ENCODE data around the gene NOTCH2NLA.
"Not testable (repeated sequence)": the region's sequence is repeated elsewhere in the genome, so short reads cannot be mapped to it uniquely, and the experiment has no call there.

The NOTCH2NLA gene
- 1.4 to 7.9 (median 2.3) reads per million in 3 experiments for total RNA-seq

DNA sequence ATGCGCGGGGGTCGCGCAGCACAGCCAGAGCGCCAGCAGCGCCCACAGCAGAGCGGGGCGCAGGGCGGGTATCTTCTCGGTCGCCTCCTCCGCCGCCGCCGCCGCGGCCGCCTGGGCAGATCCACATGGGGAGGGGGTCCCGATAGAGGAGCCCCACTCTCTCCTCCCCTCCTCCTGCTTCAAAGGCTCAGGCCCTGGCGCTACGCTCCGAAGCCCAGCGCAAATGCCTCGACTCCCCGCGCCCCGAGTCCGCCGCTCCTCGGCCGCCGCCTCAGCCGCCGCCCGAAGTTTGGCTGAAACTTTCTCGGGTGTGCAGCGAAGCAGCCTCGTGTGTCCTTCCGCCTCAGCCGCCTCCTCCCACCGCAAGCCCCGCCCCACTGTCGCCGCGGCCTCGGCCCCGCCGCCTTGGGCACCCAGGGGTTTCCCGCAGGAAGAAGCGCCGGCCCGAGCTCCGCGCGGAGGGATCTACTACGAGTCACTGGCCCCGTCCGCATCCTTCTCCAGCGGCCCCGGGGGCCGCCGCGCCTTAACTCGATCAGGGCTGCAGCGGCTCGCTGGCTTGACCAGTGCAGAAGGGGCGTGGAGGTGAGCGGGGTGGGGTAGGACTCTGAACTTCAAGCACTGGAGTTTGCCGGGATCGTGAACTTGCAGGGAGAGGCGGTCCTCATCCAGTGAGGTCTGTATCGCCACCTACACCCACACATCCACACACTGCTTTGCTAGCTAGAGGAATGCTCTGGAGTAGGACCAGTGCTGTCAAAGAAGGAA is at the start of gene NOTCH2NLA:
Gene NOTCH2NLA, minus strand, starts transcription at position 312 of the 768 bp plus-strand sequence. CDS start 39,684 bp downstream, outside the sequence.
- peak; percentile 70 for DNase-seq

DNA sequence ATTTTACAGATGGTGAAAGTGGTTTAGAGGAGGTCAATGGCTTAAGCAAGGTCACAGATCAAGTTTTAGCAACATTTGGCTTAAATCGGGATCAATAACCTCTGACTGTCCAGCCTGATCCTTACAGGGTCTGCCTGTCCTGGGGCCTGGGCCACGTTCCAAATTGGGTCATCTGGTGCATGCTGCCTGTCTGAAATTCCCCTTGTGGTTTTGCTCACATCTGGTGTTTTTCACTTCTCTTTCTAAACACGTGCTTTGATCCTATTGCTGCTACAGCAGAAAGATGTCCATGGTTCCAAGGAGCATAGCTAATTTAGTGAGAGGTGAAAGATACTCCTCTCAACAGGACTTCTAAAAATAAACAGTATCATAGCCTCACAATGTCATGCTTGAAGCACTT is 49.5 kb upstream of the NOTCH2NLA start:
- DNase-seq: not testable (repeated sequence)

DNA sequence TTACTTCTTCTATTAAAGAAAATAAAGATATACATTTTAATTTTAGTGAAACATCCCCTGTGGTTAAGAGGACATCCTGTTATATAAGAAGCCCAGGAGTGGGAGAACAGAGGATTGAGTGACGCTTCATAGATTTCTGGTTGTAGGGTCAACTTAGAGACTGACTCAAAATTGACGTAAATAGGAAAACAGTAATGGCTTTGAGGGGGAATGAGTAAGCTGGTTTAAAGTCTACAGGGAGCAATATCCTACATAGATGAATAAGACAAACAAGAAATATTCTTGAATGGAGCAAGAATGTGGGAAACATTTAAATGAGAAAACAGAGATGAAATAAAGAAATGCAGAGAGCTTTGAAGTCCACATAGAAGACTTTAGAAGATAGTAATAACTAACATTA is 48.3 kb upstream of the NOTCH2NLA start:
- not testable (repeated sequence) for DNase-seq

DNA sequence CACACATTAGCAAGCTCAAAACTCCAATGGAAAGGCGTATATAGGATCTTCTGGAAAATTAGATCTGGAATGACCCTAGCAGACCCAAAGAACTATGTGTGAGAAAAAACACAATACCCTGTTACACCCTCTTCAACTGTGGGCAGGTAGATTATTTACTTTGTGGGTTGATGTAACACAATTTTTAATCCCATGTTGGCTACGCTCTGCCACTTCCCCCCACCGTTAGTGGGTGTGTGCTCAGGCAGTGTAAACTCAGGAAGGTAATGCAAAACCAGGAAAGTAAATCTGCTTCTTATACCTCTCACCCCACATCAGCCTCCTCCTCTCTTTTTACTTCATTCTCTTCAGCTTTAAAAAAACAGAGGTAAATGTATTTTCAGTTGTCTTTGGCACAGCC is 45.3 kb upstream of the NOTCH2NLA start:
- not testable (repeated sequence) for DNase-seq

DNA sequence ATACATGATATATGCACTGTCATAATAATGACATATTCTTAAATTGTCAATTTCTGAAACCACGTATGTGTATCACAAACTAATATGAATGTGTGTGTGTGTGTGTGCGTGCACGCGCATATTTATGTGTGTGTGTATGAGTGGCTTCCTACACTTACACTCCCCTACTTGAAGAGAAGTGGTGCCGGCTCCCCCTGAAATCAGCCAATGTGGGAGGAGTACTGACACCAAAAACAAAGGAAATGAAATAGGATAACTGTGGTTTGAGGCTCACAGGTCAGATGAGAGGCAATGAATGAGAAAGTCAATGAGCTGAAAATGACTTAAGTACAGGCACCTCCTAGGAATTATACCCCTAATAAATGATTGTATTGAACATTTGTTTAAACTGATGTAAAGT is 44.4 kb upstream of the NOTCH2NLA start:
- DNase-seq: not testable (repeated sequence)

DNA sequence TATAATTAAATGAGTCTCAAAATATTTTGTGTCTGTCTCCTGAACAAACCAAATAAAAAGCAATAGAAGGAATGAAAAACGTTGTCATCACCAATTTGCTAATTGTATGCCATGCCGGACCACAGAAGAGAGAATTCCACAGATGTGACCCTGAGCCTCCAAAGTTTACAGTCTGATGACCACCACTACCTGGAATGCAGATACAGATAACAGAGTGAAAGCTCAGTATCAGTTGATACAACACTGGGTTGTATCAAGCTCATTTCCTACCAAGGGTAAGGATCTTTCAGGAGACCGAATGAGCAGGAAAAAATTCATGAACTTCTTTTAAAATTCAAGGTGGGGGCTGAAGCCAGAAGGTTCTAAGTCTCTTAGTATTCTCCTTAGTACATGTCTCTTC is 43.9 kb upstream of the NOTCH2NLA start:
- DNase-seq: not testable (repeated sequence)

DNA sequence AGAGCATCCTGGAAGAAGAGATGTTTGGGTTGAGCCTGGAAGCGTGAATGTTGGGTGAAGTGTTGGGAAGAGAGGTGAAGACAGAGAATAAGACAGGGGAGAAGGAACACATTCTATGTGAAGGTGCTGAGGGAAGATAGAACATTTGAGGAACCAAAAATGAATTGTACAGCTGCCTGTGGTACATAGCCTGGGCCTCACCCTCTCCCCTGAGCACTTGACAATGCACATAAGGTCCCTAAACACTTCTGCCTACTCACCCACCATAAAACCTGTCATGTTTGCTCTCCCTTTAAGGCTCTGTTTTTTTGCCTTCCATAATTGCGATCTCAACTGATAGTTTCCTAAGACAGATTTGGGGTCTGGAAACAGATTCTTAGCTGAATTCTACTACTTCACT is 43.2 kb upstream of the NOTCH2NLA start:
- DNase-seq: not testable (repeated sequence)

DNA sequence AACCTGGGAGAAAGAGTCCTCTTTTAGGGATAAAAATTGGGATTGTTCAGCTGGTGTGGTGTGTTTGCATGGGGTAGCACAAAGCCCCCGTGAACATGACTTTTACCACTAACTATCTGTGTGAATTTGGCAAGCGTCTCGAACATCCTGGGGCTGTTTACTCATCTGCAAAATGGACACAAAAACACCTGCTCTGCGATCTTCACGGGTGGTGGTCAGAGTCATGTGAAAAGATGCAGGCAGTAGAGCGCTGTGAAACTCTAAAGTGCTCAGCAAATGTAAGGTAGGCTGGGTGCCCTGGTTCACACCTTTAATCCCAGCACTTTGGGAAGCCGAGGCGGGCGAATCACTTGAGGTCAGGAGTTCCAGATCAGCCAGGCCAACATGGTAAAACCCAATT is 41.3 kb upstream of the NOTCH2NLA start:
- DNase-seq: not testable (repeated sequence)

DNA sequence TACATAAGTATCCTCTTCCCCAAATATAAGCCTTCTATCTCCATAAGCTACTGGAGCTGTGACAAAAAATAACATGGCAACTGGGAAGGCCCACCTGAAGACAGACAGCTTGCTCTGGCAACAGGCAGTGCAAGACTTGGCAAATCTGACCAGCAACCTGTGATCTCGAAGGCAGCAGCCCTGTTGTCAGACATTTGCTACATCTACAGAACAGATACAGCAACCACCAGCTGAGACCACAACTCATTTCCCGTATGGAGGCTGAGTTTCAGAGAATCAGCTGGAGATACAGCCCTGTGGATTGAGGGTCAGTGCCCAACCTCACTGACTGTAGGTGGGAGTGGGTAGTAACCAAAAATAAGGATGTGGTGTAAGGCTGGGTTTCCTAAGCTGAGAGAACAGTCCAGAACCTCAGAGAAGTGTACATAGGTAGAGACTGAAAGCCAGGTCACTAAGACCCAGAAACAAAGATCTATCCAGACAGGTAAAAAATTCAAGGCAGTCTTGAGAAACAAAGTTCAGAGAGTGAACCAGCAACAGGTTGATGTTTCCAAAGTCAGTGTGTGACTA is 37.4 kb upstream of the NOTCH2NLA start:
- not testable (repeated sequence) for DNase-seq

DNA sequence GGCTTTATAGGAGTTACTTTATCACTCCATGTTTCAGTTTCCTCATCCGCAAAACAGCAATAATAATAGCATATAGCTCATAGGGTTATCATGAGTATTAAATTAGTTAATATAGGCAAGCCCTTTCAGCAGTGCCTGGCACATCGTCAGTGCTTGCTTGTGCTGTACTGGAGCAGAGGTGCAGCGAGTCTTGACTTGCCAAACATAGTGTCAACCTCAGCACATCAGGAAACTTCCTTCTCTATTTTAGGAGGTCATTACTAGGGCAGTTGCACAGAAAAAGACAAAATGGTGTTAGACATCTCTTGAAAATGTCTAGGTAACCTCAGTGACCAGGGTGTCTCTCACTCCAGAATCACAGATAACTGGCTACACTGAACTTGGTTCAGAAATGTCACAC is 35.9 kb upstream of the NOTCH2NLA start:
- DNase-seq: not testable (repeated sequence)

DNA sequence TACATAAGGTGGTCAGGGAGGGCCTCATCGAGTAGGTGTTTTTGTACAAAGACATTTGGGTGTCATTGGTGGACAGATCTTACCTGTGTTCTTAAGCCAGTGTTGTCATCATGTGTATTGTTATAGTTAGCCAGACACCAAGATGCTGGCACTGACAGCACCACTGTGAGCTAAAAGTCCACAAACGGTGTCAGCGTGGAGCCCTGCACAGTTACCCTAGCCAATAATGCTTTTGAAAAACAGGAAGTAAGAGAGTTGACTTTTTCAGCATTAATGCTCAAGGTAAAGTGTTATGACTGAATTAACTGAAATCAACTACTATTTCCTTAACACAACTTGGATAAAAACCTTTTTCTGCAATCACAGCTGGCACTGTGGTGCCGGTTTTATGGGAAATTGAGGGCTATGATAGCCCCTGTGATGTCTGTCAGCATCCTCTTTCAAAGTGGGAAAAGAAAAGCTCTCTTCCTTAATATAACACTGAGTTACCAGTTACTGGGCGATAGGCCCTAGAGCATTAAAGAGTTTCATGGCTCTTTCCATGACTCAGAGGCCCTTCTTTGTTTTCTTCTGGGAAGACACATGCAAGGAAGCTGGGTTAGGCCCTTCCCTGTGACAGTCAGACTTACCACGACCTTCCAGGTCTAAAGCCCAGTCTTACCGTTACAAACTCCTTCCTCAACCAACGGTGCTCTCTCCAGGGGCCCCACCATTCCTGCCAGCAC is 31.3 kb upstream of the NOTCH2NLA start:
- not testable (repeated sequence) for DNase-seq

DNA sequence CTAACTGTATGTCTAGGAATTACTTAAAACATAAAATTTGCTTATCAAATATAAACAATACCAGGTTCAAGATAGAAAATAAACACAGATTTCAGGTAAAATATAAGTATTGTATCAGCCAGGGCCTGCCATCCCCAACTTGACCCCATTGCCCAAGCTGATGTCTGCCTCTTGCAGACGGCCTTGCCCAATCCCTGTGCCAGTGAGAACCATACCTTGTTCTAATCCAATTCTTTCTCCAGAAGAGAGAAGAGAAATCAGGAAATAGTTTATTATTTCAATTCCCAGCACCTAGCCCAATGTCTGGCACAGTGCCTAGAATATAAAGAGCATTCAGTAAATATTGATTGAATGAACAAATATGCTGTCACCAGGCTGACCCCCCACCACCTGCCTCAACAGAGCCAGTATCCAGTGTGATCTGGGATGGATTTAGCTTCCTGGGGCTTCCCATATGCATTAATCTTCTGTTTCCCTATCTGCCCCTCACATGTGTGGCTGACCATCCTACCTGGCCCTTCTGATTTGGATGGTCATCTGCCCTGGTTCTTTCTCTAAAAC is 29.3 kb upstream of the NOTCH2NLA start:
- not testable (repeated sequence) for DNase-seq

DNA sequence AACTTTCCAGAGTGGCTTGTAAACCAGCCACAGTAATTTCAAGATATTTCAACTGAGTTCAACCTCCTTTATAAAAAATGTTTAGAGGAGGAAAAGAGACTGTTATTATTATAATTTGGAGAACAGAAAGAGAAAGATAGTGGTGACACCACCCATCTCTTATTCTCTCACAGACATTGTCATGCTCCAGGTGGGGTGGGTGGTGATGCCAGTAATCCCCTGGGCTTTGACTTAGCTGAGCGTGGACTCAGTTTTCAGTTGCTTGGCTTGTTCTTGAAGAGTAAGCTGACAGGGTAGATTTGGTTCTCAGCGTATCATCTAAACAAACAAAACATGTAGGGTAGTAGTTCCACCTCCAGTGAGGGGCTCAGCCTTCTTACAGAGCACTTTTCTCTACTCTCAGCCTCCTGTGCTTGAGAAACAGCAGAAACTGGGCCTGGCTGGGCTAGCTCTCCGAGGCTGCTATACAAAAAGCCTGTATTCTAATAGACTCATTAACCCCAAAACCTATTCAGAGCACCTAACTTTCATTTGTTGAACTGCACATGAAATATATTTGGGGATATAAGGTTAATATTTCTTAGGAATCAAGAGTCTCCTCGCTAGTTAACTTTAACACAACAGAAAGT is 25.9 kb upstream of the NOTCH2NLA start:
- DNase-seq: not testable (repeated sequence)

DNA sequence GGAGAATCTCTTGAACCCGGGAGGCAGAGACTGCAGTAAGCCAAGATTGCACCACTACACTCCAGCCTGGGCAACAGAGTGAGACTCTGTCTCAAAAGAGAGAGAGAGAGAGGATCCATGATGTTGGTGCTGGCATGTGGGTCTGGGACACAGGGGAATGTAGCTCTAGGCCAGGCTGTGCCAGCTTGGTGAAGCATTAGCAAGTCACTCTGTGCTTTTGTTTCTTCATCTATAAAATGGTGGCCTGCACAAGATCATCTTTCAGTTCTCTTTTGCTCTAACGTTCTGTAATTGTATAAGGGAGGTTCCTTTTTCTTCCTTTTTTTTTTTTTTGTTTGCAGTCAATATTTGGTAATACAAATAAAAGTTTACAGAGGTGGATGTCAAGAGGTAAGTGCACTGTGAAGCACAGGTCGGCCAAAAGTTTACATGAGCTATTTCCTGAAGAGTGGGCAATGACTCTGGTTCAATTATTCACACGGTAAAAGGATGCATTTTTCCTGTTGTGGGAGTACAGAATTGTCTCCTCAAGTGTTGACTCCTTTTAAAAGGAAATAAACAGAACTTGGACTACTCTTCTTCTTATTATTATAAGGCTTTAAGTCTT is 24.5 kb upstream of the NOTCH2NLA start:
- DNase-seq: not testable (repeated sequence)

DNA sequence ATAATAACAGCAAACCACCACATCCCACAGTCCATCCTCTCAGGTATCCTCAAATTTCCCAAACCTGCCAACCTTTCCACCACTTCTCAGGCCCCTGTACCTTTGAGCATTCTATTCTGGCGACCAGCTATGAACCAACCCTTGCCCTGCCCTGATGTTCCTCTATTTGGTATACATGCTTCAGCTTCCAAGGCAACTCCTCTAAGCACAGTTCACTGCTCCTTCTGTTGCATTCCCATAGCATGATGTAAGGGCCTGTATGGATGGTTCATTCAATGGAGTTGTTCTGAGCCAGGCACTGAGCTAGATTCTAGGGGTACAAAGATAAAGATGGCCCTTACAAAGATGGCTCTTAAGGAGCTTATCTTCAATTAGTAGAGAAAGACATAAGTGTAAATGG is 22.7 kb upstream of the NOTCH2NLA start:
- not testable (repeated sequence) for DNase-seq

DNA sequence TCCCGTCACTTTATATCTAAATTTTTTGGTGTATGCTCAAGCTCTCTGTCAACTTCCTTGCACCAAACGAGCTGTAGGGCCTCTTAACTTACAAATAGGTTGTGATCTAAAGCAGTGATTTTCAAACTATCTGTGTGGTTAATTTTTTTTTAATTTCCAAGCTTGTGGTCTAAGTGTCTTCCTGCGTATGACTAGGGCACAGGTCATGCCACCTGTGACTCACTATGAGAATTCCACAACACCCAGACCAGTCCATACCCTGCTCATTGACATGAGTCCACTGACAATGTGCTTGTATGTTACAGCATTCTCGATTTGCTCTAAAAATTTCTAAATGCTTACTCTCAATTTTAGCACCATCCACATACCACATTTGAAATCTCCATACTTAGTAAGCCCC is 19.8 kb upstream of the NOTCH2NLA start:
- not testable (repeated sequence) for DNase-seq

DNA sequence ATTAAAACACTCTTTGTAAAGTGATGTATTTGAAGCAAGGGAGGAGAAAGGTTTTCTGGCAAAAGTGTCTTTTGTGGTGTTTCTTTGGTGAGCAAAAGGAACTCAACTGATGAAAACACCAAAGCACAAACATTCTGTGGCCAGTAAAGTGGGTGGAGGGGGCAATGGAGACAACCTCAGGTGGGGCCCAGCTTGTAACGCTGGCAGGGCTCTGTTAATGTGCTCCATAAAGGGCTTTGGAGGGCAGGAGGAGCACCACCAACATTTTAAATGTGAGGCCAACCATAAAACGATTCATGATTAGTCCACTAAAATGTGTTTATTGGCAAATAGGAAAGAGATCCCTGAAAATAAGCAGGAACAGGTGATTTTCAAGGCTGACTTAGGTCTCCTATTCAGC is 7.8 kb upstream of the NOTCH2NLA start:
- DNase-seq: not testable (repeated sequence)

DNA sequence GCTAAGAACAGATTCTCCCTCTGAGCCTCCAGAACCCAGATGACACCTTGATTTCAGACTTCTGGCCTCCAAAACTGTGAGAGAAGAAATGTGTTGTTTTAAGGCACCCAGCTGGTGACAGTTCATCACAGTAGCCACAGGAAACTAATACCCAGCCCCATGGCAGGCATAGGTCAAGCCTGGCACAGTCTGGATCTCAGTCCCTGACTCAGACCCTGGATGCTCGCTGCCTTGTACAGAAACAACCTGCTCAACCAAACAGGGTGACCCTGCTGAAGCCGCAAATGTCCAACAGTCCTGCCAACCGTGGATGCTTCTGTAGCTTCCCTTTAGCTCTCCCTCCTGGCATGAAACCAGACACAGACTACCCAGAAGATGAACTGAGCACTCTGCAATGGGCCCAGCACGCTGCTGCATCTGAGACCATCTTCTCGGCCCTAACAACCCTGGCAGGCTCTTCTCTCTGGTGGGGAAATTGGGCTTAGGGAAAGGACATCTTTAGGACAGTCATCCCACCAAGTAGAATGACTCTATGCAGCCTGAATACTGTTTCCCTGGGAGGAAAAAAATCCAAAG is 7.3 kb upstream of the NOTCH2NLA start:
- not testable (repeated sequence) for DNase-seq

DNA sequence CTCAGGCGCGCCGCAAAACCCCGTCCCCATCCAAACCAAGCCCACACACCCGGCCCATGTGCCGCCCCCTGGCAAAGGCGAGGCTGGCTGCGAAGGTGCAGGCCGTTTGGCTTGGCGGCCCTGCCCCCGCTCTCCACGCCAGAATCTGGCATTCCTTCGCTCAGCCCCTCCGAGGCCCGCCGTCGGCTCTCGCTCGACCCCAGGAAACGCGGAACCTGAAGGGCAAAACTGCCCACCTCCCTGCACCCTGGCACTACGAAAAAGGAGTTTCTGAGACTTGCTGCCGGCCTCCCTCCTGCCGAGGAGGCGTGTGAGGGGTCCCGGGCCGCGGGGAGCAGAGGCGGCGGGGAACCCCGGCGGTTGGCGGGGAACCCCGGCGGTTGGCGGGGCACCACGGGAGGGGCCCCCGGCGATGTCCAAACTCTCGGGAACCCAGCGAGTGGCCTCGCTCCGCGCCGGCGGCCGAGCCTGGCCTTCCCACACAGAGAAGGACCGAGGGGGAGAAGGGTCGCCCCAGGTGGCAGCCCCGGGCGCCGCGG is 608 bp downstream of the NOTCH2NLA start:
- peak; percentile 24 for DNase-seq

DNA sequence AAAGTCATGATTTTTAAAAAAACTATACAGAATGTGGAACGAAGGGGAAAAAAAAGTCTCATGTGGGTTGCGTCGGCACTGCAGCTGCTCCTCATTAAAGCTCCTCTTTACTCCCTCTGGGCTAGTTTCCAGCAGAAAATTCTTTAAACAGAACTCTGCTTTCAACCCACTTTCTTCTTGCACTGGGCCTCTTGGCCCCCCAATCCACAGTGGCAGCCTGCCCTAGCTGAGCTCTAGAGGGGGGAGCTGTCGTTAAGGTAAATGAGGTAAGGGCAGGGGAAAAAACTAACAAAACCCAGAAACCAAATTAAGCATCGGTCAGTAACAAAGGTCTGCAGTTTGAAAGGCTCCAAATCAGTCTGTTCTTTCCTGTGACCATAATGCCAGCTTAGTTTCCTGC is 54.3 kb downstream of the NOTCH2NLA start:
- not testable (repeated sequence) for DNase-seq

DNA sequence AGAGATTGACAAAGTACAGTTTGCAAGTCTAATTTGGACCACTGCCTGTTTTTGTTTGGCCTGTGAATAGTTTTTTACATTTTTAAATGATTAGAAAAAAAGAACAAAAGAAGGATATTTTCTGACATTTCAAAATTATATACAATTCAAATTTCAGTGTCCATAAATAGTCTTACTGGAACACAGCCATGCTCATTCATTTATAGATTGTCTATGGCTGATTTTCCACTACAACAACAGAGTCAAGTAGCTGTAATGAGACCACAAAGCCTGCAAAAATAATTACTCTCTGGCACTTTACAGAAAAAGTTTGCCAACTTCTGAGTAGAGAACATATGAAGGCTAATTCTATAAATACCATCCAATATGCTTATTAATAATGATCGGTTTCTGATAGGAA is 61.1 kb downstream of the NOTCH2NLA start:
- not testable (repeated sequence) for DNase-seq

DNA sequence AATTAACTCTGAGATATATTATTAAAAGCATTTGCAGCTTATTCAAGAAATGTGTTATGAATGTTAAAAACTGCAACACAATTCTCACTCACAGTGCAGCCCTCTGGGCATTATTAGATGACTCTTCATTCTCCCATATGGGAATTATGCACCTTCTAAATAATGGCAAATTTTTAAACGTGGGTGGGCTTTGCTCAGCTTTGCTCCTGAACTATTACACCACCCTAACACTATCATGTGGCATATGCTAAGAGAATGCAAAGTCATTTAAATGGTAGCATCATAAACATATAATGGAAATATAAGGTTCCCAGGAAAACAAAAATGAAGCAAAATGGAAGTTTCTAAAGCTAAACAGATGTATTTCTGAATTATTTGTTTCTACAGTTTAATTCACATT is 61.5 kb downstream of the NOTCH2NLA start:
- DNase-seq: not testable (repeated sequence)

Data from central memory CD4-positive, alpha-beta T cell (primary cell).